Measurements from ENCODE around the gene LGALS1. TPM values are rescaled to one million over a fixed set of nuclear protein-coding genes. Genes with fewer than 3 reads are reported as not detected.

The LGALS1 gene
- total and polyA plus RNA-seq, 9 of the 15 experiments (the other 6 are each of a cell fraction or from before 2014, with no cell fraction given), result 160 to 800 (median 330) TPM

GRCh38 chr22:37658133-37659065, 17.0 kb upstream of the LGALS1 start, which contains the start of gene PDXP (continued):
- TF ChIP-seq MTA2 (IDR thresholded peaks at IDR 0.05; ENCODE audit: low read depth), result no peak
- TF ChIP-seq ZKSCAN8 (CRISPR knock-in tag; IDR thresholded peaks at IDR 0.05), result no peak
- no peak for TF ChIP-seq ZNF224 (CRISPR knock-in tag; IDR thresholded peaks at IDR 0.05)
- TF ChIP-seq NR1H2 (CRISPR knock-in tag; IDR thresholded peaks at IDR 0.05), result no peak
- no peak for TF ChIP-seq SETDB1 (IDR thresholded peaks at IDR 0.05; ENCODE audit: low read length)
- no peak for TF ChIP-seq ATF7 (IDR thresholded peaks at IDR 0.05)
- no peak for TF ChIP-seq FOSL1 (tag; conservative IDR thresholded peaks at IDR 0.05)
- TF ChIP-seq SRF (CRISPR knock-in tag; IDR thresholded peaks at IDR 0.05), result no peak; a peak in 1 of 4 replicates
- no peak for TF ChIP-seq JUNB (CRISPR knock-in tag; conservative IDR thresholded peaks at IDR 0.05)
- TF ChIP-seq RBM34 (IDR thresholded peaks at IDR 0.05; ENCODE audit: borderline replicate concordance, insufficient read depth, low read length), result no peak
- TF ChIP-seq HDGF (IDR thresholded peaks at IDR 0.05), result no peak
- no peak for TF ChIP-seq ZNF551 (CRISPR knock-in tag; IDR thresholded peaks at IDR 0.05)
- peak in 1 of 2 experiments; percentile 55; a peak in 1 of 4 replicates for TF ChIP-seq MLLT1 (IDR thresholded peaks at IDR 0.05)
- no peak for TF ChIP-seq NR4A1 (CRISPR knock-in tag; IDR thresholded peaks at IDR 0.05)
- no peak for TF ChIP-seq NR4A1 (tag; IDR thresholded peaks at IDR 0.05)
- no peak for TF ChIP-seq TRIM24 (IDR thresholded peaks at IDR 0.05)
- TF ChIP-seq MAZ (CRISPR knock-in tag; conservative IDR thresholded peaks at IDR 0.05 in 1 of 2, IDR thresholded peaks at IDR 0.05 in 1 of 2), result no peak
- TF ChIP-seq ZNF740 (CRISPR knock-in tag; IDR thresholded peaks at IDR 0.05), result no peak
- TF ChIP-seq ZNF740 (tag; IDR thresholded peaks at IDR 0.05), result no peak
- TF ChIP-seq SOX6 (IDR thresholded peaks at IDR 0.05), result no peak
- TF ChIP-seq ZBTB8A (IDR thresholded peaks at IDR 0.05; ENCODE audit: partially characterized antibody), result no peak
- TF ChIP-seq TRIM28 (IDR thresholded peaks at IDR 0.05), result no peak
- no peak for TF ChIP-seq BCOR (IDR thresholded peaks at IDR 0.05)
- no peak for TF ChIP-seq BDP1 (IDR thresholded peaks at IDR 0.05; ENCODE audit: insufficient read depth, insufficient read length)
- TF ChIP-seq MAFG (tag; conservative IDR thresholded peaks at IDR 0.05), result no peak
- TF ChIP-seq SMAD4 (CRISPR knock-in tag; conservative IDR thresholded peaks at IDR 0.05), result peak; percentile 61
- TF ChIP-seq PHTF2 (CRISPR knock-in tag; IDR thresholded peaks at IDR 0.05), result no peak
- no peak for TF ChIP-seq ZNF280B (CRISPR knock-in tag; IDR thresholded peaks at IDR 0.05)

Data from K562 (cell line).